ENCODE results near the gene TVP23A.

TVP23A gene

GRCh38 chr16:10817963-10818941 is at the start of gene TVP23A:
TVP23A (minus strand) TSS chr16:10818794; CDS start chr16:10818493, 301 bp downstream.
- no peak for DNase-seq

DNA sequence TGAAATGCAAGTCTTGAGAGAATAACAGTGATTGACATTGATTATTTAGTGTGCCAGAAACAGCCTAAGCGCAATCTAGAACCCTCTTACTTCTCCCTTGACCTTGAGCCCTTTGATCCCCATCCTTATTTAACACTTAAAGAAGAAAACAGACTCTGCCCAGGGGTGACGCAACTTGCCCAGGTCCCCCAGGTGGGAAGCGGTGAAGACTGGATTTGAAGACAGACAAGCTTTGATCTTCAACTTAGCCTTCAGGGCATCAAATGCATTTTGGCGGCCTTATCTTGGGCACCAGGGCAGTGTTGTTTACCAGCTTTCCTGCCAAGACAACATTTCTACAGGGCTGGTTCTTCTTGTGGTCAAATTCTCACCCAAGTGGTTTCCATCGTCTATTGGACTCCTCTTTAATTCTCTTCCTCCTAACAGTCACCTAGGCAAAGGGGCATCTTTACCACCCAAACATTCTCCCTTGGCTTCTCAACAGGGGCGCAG is 49.6 kb upstream of the TVP23A start:
- no peak for DNase-seq

DNA sequence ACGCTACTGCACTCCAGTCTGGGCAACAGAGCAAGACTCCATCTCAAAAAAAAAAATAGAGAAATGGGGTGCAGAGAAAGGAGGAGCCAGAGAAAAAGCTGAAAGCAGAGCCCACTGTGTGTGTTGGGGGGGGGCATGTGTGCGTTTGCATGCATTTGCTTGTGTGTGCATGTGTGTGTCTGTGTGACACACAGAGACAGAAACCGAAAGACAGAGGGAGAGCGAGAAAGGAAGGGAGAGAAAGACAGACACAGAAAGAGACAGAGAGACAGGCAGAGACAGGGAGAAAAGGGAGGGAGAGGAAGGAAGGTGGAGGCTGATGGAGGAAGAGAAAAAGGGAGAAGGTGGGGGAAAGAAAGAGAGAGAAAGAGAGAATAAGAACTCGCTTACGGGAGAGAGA is 48.6 kb upstream of the TVP23A start:
- no peak for DNase-seq

DNA sequence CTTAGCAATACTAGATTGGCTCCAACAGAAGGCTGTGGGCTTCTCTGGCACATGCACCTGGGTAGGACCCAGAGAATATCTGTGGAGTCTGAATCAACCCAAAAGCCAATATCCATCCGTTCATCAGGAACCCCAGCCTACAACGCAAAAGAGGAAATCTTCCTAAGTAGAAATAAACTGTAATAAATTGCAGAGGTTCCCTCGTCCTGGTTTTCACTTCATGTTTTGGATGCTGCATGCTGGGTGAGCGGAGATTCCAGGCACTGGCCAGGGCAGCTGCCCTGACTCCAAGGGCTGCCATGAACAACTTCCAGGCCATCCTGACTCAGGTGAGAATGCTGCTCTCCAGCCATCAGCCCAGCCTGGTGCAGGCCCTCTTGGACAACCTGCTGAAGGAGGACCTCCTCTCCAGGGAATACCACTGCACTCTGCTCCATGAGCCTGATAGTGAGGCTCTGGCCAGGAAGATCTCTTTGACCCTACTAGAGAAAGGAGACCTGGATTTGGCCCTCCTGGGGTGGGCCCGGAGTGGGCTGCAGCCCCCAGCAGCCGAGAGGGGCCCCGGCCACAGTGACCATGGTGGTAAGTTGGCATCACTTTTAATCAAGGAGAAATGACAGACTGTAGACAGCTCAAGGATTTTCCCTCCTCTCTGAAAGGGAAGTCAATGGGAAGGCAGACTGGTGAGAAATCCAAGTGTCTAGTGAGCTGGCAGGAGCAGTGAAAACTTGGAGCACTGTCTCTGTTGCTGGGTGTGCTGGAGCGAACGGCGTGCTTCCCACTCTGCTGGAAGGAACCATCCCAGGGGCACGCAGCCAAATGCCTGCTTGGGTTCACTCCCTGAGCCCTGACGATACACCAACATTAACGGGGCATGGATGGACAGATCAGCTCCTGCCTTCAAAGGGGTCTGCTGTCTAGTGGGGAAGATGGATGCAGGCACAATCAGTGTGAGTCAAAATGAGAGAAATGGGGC is 47.7 kb upstream of the TVP23A start:
- DNase-seq = no peak

GRCh38 chr16:10862438-10862837 is 43.8 kb upstream of the TVP23A start:
- DNase-seq = no peak

GRCh38 chr16:10859658-10860057 is 41.1 kb upstream of the TVP23A start:
- DNase-seq = no peak

GRCh38 chr16:10859020-10859419 is 40.4 kb upstream of the TVP23A start:
- no peak for DNase-seq

DNA sequence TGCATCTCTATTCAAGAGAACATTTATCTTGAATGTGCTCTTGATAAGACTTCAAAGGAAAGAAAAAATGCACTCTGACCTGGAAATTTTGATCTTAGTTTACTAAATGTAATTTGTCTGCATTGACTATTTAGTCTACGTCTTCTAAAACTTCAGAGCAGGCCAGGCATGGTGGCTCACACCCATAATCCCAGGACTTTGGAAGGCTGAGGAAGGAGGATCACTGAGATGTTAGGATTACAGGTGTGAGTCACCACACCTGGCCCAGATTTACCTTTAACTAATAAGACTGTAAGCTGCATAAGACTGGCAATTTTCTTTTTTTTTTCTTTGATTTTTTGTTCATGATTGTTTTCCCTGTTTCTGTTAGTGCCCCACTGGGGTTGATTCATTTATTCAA is 39.6 kb upstream of the TVP23A start:
- DNase-seq = no peak

- no peak for DNase-seq
Observed at GRCh38 chr16:10856042-10856441, 37.4 kb upstream of the TVP23A start.

- no peak for DNase-seq
Observed at GRCh38 chr16:10852948-10853347, 34.4 kb upstream of the TVP23A start.

GRCh38 chr16:10852286-10852685 is 33.7 kb upstream of the TVP23A start:
- DNase-seq = no peak

DNA sequence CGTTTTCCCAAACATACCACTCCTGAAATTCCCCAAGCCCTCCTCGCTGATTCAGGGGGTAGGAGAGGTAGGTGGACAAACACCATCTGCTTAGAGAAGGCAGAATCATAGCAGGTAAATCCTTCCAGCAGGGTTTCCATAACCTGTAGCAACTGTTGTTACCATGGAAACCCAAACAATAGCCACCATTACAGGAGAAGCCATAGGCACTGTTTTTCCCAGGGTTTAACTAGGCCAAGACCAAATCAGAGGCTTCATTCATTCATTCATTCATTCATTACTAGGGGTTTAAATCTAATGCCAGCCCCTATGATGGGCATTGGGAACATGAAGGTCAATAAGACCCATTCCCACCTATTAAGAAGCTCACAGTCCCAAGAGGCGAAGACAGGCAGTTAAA is 32.9 kb upstream of the TVP23A start:
- no peak for DNase-seq

GRCh38 chr16:10850478-10850850 is 31.9 kb upstream of the TVP23A start:
- DNase-seq = no peak

DNA sequence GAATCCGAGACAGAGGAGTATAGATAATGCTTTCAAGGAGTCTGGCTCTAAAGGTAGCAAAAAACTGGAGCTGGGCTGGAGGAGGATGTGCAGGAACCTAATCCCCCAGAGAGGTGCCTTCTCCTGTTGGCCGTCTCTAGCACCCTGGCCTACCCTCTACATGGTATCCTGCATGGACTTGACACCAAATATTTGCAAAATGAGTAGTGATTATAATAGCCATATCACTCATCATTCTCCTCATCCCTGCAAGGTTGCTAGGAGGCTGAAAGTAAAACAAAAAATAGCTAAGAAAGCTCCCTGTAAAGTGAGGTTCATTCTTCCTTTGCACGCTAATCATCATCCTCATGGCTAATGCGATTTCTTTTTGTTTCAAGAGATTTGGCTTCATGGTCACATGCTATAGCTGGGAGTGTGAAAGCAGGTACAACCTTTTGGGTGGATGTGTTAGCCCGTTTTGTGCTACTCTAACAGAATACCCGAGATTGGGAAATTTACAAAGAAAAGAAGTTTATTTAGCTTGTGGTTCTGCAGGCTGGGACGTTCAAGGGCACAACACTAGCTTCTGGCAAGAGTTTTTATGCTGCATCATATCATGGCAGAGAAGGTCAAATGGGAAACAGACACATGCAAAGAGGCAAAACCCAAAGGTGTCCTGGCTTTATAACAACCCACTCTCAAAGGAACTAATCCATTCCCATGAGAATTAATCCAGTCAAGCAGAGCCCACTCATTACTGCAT is 31.3 kb upstream of the TVP23A start:
- DNase-seq = no peak

- no peak for DNase-seq
Observed at GRCh38 chr16:10847176-10847575, 28.6 kb upstream of the TVP23A start.

DNA sequence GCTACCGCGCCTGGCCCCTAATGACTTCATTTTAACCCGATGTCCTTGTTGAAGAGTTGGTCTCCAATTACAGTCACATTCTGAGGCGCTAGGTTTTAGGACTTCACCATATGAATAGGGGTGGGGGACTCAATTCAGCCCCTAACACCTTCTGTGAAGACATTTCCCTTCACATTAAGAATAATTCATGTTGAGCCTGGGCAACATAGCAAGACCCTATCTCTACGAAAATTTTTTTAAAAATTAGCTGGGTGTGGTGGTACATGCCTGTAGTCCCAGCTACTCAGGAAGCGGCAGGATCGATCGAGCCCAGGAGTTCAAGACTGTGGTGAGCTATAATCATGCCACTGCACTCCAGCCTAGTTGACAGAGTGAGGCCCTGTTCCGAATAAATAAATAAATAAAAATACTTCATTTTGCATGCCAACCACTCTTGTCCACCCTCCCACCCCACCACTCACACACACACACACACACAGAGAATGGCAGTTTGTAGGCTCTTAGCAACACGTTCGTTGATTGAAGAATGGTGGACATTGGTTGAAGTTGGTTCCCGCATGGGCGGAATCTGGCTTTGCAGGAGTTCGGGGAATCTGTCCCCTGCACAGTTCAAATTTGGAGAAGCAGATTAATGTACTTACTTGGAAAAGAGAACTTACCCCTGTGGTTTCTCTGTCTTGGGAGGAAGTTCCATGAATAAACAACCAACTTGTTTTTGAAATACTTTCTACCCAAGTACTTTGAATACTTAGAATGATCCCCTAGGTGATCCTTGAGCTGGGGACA is 27.8 kb upstream of the TVP23A start:
- no peak for DNase-seq

- no peak for DNase-seq
Observed at GRCh38 chr16:10840703-10841102, 22.1 kb upstream of the TVP23A start.

DNA sequence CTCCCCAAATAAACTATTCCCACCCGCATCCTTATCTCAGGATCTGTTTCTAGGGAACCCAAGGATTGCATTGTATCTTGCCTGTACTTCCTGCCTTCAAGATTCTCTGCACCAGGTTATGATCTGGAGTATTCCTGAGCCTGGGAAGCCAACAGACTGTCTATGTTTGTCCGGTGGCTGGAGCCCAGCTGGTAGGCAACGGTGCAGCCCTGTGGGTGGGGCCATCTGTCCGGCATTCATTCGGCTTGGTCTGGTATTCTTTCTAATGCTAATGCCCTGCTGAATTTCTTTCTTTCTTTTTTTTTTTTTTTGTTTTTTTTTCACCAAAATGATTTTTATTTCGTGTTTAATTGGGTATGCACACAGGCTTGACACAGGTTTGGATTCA is 20.7 kb upstream of the TVP23A start:
- no peak for DNase-seq

DNA sequence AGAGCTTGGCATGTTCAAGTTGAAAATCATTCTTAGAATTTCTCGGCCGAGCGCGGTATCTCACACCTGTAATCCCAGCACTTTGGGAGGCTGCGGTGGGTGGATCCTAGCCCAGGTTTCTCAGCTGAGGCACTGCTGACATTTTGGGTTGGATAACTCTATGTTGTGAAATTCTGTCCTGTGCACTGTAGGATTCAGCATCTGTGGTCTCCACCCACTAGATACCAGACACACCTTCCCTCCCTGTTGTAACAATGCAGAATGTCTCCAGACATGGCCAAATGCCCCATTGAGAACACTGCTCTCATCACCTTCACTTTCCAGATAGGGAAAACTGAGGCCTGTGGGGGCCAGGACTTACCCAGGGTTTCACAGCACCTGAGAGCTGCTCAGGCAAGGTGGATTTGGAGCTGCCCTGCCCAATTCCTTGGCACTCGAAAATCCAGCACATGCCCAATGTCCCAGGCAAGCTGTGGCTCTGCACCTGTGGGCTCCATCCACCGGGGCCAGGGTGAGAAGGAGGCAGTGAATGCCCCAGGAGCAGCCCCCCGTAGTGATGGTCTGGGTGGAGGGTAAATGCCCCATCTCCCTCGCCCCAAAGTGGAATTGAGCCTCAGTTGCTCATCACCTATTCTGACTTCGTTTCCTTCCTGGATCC is 20.2 kb upstream of the TVP23A start:
- DNase-seq = no peak

DNA sequence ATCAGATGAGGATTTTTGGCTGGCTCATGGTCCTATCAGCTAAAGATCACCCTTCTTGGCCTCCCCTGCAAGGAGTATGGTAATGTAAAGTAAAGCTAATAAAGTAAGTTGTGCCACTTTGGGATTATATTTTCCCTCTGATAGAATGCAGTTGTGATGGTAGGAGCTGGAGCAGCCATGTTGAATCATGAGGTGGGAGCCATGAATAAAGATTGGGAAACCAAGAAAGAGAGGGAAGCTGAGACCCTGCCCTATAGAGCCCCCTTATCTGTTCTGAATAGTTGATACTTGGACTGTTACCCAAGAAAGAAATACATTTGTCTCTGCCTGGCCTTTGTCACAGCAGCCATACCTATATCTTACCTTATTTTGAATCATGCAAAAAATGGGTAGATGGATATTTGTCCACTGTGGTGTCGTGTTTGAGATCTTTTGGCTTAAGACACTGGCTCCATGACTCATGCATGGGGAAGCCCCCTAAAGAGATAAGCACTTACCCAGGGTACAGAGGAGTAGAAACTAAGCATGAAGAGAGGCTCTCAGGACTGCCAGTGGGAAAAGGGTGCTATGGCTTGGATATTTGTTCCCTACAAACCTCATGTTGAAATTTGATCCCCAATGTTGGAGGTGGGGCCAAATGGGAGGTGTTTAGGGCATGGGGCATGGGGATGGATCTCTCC is 17.7 kb upstream of the TVP23A start:
- DNase-seq = no peak
